MCF 10A (cell line): Measurements from ENCODE around the gene CITED4. TPM values are rescaled to one million over a fixed set of nuclear protein-coding genes. Genes with fewer than 3 reads are reported as not detected.

Source experiments
- BruUV-seq: library from RNA; stranded (reverse); fragments of 400-500 nt; replicated peaks from 2 replicates; lab custom pipeline; 2021; lab: Mats Ljungman, UMichigan
- CTCF ChIA-PET: fragments of 300-600 bp; sonication (Branson Sonifier 250); formaldehyde crosslinking; extraction: SDS; loops from one replicate; lab custom pipeline; 2021; ENCODE audit warnings: antibody characterized with exemption, inconsistent platforms; lab: Yijun Ruan, JAX
- POLR2A ChIA-PET: fragments of 300-600, 350-650 bp; sonication (Branson Sonifier 250); formaldehyde crosslinking; extraction: SDS; loops from one replicate; lab custom pipeline; 2020; ENCODE audit warnings: antibody characterized with exemption, inconsistent platforms; lab: Yijun Ruan, JAX
- DNase-seq: peaks from one replicate; pipeline ENCODE4 v3.0.0-alpha.2; 2018; ENCODE audit not compliant: unreplicated experiment
- H3K27ac Mint-ChIP-seq: one replicate; pipeline ENCODE4 v1.8.0; 2022; ENCODE audit warnings: mild to moderate bottlenecking, low read depth, mixed read lengths; ENCODE audit not compliant: unreplicated experiment
- H3K27me3 Mint-ChIP-seq: one replicate; pipeline ENCODE4 v1.8.0; 2022; ENCODE audit warnings: mixed read lengths; ENCODE audit not compliant: insufficient read depth, unreplicated experiment
- H3K36me3 Mint-ChIP-seq: one replicate; pipeline ENCODE4 v1.8.0; 2022; ENCODE audit warnings: mild to moderate bottlenecking, moderate library complexity, mixed read lengths; ENCODE audit not compliant: insufficient read depth, unreplicated experiment
- H3K4me1 Mint-ChIP-seq: one replicate; pipeline ENCODE4 v1.8.0; 2022; ENCODE audit warnings: mixed read lengths; ENCODE audit not compliant: insufficient read depth, unreplicated experiment
- H3K4me3 Mint-ChIP-seq: one replicate; pipeline ENCODE4 v1.8.0; 2022; ENCODE audit warnings: mild to moderate bottlenecking, moderate library complexity, mixed read lengths; ENCODE audit not compliant: unreplicated experiment
- H3K9me3 Mint-ChIP-seq: one replicate; pipeline ENCODE4 v1.8.0; 2022; ENCODE audit warnings: mixed read lengths; ENCODE audit not compliant: unreplicated experiment
- intact Hi-C: fragments of 100-400 bp; cut with micrococcal nuclease; formaldehyde crosslinking; loops from 2 replicates; pipeline ENCODE4 v1.14.1; 2022
- total RNA-seq: library from RNA; stranded (reverse); gene quantifications from 2 replicates; pipeline ENCODE4 v1.2.3, GENCODE V29; 2022
- TF ChIP-seq, protein P1 (sequence below): fragments of 200-600 bp; IDR thresholded peaks from one replicate; pipeline ENCODE4 v1.8.0; 2022; ENCODE audit warnings: antibody characterized with exemption, mild to moderate bottlenecking; ENCODE audit not compliant: unreplicated experiment

The CITED4 gene
- total RNA-seq, 1 experiment from 2014 or later = 43.5 TPM

DNA sequence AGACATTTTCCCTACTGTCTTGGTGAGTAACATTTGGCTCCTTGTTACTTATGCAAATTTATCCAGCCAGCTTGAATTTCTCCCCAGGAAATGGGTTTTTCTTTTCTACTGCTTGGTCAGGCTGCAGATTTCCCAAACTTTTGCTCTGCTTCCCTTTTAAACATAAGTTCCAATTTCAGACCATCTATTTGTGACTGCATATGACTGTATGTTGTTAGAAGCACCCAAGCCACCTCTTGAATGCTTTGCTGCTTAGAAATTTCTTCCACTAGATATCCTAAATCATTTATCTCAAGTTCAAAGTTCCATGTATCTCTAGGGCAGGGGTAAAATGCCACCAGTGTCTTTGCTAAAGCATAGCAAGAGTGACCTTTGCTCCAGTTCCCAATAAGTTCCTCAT lies 32.3 kb upstream of the CITED4 start:
- Mint-ChIP-seq H3K9me3 (peaks cover 18% of the 10 kb centered on the region), H3K4me3 (no peak overlapping the region), H3K4me1 (peaks cover 20% of the 10 kb centered on the region), H3K36me3 (no peaks in the 10 kb centered on the region), H3K27me3 (no peaks in the 10 kb centered on the region), H3K27ac (no peak overlapping the region)
- CTCF ChIA-PET = no interaction called here
- BruUV-seq = no TSS peak
- TF ChIP-seq, protein P1, sequence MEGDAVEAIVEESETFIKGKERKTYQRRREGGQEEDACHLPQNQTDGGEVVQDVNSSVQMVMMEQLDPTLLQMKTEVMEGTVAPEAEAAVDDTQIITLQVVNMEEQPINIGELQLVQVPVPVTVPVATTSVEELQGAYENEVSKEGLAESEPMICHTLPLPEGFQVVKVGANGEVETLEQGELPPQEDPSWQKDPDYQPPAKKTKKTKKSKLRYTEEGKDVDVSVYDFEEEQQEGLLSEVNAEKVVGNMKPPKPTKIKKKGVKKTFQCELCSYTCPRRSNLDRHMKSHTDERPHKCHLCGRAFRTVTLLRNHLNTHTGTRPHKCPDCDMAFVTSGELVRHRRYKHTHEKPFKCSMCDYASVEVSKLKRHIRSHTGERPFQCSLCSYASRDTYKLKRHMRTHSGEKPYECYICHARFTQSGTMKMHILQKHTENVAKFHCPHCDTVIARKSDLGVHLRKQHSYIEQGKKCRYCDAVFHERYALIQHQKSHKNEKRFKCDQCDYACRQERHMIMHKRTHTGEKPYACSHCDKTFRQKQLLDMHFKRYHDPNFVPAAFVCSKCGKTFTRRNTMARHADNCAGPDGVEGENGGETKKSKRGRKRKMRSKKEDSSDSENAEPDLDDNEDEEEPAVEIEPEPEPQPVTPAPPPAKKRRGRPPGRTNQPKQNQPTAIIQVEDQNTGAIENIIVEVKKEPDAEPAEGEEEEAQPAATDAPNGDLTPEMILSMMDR = no peak
- DNase-seq = no peak
- intact Hi-C loops = no loop called here
- POLR2A ChIA-PET = no interaction called here

DNA sequence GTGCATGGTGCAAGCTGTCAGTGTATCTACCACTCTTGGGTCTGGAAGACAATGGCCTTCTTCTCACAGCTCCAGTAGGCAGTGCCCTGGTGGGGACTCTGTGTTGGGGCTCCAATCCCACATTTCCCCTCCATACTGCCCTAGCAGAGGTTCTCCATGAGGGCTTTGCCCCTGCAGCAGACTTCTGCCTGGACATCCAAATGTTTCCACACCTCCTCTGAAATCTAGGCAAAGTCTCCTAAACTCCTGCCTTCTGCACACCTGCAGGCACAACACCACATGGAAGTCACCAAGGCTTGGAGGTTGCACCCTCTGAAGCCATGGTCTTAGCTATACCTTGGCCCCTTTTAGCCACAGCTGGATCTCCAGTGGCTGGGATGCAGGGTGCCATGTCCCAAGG lies 31.8 kb upstream of the CITED4 start:
- Mint-ChIP-seq H3K36me3 (no peaks in the 10 kb centered on the region), H3K9me3 (peaks cover 18% of the 10 kb centered on the region), H3K27me3 (no peaks in the 10 kb centered on the region), H3K4me3 (no peak overlapping the region), H3K27ac (no peak overlapping the region), H3K4me1 (peaks cover 20% of the 10 kb centered on the region)
- intact Hi-C loops = no loop called here
- DNase-seq = no peak
- POLR2A ChIA-PET = no interaction called here
- no TSS peak for BruUV-seq
- TF ChIP-seq, protein P1 = no peak
- CTCF ChIA-PET = no interaction called here

DNA sequence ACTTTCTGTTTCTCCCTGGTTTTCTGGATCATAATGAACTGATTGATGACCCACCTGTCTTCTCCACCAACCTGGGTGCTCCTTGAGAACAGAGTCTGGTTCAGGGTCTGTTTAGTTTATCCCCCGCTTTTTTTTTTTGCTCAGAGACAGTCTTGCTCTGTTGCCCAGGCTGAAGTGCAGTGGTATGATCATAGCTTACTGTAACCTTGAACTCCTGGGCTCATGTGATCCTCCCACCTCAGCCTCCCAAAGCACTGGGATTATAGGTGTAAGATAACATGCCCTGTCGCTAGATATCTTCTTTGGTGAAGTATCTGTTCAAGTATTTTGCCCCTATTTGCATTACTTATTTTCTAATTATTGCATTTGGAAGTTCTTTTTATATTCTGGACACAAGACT lies 30.2 kb upstream of the CITED4 start:
- H3K27me3 Mint-ChIP-seq = no peaks in the 10 kb centered on the region
- no TSS peak for BruUV-seq
- intact Hi-C loops = no loop called here
- H3K4me1 Mint-ChIP-seq = peaks cover 7% of the 10 kb centered on the region
- no peak for DNase-seq
- H3K4me3 Mint-ChIP-seq = no peak overlapping the region
- TF ChIP-seq, protein P1 = no peak
- no peaks in the 10 kb centered on the region for H3K36me3 Mint-ChIP-seq
- ChIA-PET POLR2A (no interaction called here), CTCF (interaction anchor here (1.0 kb wide), 1 partner anchor 43 kb away, joined by 6 read pairs; no protein-coding TSS in a partner anchor)
- H3K9me3 Mint-ChIP-seq = peaks cover 18% of the 10 kb centered on the region
- H3K27ac Mint-ChIP-seq = peak overlapping the region; percentile 26

- intact Hi-C loops = no loop called here
- peaks cover 19% of the 10 kb centered on the region for H3K4me1 Mint-ChIP-seq
- H3K4me3 Mint-ChIP-seq = no peak overlapping the region
- POLR2A ChIA-PET = interaction anchor here (1.0 to 1.4 kb wide), 3 partner anchors 26 to 46 kb away, joined by 3 to 5 read pairs (median 4); partner anchors contain the start of gene CITED4
- no TSS peak for BruUV-seq
- no peak for DNase-seq
- no peak overlapping the region for H3K27ac Mint-ChIP-seq
- TF ChIP-seq, protein P1 = no peak
- CTCF ChIA-PET = no interaction called here
- no peaks in the 10 kb centered on the region for H3K36me3 Mint-ChIP-seq
- peaks cover 18% of the 10 kb centered on the region for H3K9me3 Mint-ChIP-seq
- H3K27me3 Mint-ChIP-seq = no peaks in the 10 kb centered on the region
These were observed 28.6 kb upstream of the CITED4 start for GRCh38 chr1:40890771-40891170.
